IPS DF 19.7 (cell line): Measurements from ENCODE around the gene LSM4.

Experiments used
- DNase-seq: peaks from one replicate; pipeline ENCODE4 v3.0.0-alpha.2; 2013; ENCODE audit warnings: low read depth, low spot score

The LSM4 gene

DNA sequence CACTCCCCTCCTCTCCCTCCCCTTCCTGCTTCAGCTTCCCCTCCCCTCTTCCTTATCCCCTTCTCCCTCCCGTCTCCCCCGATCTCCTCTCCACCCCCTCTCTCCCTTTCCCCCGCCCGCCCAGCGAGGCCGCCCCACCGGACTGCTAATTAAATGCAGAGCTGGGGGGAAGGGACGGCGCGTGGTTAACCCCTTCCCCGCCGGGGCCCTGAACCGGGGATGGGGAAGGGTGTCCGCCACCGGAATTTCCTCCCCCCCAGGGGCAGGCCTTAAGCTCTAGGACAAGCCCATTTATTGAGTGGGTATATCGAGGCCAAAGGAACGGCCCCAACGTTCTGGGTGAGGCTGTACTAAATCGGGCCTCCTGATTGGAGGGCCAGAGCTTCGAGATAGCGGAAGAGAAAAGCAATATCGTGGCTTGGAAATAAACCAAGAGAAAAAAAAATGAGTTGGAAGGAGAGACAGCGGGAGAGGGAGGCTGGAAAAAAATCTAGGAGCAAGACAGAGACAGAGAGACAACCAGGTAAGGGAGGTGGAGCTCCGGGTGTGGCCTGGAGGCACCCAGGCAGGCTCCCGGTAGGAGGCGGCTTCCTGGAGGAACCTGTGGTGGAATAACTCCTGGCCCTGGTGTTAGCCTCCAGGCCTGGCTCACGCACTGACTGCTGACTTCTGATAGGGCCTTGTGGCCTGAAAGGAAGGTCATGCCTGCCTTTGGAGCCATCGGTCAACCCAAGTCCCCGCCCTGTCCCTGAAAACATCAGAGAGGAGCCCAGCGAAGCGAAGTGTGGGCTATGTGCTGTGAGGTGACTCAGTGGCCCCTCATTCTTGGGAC is 29.9 kb downstream of the LSM4 start:
- peak; percentile 92 for DNase-seq

GRCh38 chr19:18292462-18292809 is 30.4 kb downstream of the LSM4 start:
- DNase-seq: no peak

DNA sequence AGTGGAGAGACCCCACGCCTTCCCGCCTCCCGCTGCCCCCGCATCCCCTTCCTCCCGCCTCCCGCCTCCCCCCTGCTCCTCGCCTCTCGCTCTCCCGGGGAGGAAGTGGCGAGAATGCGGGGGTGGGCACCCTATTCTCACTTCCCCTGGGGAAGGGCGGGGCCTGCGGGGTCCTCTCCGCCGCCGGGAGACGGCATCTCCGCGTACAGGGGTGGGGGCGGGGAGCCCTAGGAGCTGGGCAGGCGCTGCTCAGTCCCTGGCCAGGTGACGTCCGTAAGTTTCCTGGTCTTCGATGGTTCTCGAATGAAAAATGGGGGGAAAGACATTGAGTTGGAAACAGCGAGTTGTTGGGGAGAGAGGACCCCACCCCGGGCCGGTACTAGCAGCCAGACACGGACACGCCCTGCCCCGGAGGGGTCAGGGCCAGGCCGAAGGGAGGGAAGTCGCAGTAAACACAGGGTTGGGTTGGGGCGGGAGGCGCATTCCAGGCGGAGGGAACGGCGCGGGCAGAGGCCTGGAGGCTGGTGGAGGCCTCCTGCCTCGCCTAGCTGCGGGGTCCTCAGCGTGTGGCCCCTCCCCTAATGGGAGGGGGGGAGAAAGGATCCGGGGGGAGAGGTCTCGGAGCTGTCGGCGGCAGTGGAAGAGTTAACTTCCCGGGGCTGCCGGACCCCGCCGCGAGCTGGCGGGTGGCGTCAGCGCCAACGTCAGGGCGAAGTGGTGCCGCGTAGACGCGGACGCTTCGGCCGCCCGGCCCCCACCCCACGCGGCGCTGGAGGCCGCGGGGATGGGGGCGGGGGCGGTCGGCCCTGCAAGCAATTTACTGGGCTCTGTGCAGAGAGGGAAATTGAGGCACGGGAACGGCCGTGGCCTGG is 31.1 kb downstream of the LSM4 start:
- no peak for DNase-seq

- DNase-seq: no peak
Observed at GRCh38 chr19:18291019-18291524, 31.8 kb downstream of the LSM4 start.

DNA sequence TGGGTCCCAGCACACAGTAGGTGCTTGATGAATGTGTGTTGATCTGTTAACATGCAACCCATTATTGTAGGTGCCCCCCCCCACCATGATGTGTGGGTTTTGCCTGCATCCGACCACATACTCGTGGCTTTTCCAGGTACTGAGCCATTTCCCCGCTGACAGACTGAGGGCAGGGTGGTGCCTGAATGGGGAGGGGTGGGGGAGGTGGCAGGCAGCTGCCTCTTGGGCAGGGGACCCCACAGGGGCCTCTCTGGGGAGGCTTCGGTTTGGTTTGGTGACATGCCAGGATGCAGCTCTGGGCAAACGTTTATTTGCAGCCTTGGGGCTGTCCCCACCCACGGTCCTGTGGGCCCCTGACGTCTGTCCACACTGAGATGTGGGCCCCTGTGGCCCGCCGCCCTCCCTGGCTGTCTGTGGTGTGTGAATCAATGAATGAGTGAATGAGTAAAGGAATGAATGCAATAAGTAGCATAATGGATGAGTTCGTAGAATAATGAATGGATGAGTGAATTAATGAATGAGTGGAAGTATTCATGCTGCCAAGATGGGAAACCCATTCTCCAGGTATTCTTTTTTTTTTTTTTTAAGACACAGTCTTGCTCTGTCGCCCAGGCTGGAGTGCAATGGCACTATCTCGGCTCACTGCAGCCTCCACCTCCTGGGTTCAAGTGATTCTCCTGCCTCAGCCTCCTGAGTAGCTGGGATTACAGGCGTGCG is 32.4 kb downstream of the LSM4 start:
- DNase-seq: no peak

DNA sequence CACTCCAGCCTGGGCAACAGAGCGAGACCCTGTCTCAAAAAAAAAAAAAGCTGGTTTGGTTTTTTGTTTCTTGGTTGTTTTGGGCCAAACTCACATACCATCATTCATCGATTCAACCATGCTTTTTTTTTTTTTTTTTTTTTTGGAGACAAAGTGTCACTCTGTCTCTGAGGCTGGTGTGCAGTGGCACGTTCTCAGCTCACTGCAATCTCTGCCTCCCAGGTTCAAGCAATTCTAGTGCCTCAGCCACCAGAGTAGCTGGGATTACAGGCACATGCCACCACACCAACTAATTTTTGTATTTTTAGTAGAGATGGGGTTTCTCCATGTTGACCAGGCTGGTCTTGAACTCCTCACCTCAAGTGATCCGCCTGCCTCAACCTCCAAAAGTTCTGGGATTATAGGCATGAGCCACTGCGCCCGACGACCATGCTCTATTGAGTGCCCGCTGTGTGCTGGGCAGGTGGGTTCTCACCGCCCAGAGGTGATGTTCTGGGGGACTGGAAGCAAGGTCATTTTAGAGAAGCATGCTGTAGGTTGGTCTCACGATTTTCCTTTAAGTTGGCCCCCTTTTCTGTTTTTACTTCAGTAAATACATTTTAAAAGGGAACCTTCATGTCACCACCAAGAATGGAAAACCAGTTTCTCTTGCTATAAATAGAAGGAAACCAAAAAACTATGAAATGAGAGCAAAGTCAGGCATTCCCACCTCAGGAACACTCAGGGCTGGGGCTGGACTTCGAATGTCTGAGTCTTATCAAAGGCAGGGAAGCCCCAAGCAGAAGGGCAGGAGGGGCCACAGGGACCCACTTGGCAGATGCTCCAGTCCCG is 33.2 kb downstream of the LSM4 start:
- DNase-seq: no peak

DNA sequence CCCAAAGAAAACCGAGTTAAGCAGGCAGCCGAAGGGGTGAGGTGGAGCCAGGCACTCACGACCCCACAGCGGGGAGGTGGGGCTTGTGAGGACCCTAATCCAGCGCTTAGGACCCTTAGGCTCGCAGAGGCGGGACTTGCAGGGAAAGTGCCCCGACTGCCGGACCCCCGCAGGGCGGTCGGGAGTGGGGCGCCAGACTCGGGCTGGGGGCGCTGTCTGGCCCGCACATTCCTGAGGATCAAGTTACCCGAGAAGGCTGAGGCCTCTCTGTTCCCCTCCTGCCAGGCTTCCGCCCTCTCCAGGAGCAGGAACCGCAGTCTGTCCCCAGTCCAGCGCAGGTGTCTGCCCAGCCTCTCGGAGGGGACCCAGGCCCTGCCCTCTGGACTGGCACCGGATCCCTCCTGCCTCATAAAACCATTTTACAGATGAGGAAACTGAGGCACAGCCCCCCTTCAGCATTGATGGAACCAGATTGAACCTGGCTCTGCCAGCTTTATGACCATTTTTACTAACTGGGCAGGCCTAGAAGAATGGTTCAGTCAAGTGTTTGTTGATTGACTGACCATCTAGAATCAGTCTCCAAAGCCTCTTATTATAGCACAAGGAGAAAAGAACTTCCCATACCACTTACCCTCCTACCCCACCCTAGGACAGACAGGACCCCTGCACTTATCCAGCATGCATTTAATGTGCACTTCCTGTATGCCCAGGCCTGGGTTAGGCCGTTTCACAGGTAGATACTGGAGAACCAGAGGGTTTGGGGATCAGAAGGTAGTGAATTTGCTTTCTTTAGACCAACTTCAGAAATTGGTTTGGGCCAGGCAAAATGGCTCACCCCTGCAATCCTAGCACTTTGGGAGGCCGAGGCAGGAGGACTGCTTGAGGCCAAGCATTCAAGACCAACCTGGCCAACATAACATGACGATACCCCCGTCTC is 34.8 kb downstream of the LSM4 start:
- DNase-seq: no peak

DNA sequence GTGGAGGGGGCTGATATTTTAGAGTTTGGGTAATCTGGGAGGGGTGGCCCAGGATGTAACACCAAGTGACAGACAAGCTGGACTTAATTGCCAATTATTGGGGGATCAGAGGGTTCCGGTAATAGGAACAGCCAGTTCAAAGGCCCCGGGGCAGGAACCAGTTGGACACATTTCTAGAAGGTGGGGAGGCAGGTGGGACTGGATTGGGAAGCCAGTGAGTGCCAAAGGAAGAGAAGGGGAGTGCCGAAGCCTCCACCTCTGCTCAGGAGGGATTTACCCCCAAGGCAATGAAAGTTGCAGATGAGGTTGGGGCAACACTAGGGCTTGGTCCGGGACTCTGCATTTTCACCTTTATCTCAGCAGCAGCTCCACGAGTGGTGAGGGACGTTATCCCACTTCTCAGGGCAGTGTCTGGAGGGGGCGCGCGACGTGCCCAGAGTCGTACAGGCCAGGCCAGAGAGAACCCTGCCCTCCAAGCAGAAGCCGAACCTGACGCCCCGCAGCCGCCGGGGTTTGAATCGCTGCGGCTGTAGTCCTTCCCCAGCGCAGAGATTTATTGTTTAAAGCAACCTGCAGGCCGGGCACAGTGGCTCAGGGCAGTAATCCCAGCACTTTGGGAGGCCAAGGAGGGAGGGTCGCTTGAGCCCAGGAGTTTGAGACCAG is 35.8 kb downstream of the LSM4 start:
- DNase-seq: no peak

- DNase-seq: no peak
Observed at GRCh38 chr19:18284712-18285360, 38.0 kb downstream of the LSM4 start.

- DNase-seq: no peak
Observed at GRCh38 chr19:18283338-18283737, 39.5 kb downstream of the LSM4 start.

- no peak for DNase-seq
Observed at GRCh38 chr19:18282788-18283141, 40.1 kb downstream of the LSM4 start.

DNA sequence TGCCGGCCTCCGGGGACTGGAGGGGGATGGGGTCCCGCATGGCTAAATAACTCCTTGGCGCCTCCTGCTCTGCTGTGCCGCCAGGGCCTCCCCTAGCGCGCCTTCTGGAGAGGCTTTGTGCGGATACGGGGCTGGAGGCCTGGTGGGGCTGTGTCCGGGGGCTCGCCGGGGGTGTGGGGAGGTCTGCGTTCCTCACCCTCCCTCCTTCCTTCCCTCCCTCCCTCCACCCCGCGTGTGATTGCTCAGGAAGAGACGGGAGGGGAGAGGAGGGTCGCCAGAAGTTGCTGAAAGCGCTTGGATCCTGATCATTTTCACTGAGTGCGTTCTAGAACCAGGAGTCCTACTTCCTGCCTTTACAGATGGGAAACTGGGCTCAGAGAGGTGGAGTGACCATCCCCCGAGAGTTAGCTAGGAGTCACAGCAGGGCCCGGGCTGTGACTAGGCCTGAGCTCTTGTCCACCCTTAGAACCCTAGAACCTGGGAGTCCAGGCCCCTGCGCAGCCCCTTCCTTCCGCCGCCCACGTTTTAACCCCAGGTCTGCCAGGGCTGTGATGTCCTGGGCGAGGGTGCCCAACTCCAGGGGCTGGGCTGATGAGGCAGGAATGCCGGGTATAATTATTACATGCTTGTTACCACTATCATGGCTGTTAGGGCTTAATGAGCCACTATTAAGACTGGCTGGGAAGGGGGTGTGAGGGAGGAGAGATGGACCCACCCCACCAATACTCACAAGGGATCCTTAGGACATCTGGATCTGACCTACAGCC is 40.7 kb downstream of the LSM4 start:
- no peak for DNase-seq

DNA sequence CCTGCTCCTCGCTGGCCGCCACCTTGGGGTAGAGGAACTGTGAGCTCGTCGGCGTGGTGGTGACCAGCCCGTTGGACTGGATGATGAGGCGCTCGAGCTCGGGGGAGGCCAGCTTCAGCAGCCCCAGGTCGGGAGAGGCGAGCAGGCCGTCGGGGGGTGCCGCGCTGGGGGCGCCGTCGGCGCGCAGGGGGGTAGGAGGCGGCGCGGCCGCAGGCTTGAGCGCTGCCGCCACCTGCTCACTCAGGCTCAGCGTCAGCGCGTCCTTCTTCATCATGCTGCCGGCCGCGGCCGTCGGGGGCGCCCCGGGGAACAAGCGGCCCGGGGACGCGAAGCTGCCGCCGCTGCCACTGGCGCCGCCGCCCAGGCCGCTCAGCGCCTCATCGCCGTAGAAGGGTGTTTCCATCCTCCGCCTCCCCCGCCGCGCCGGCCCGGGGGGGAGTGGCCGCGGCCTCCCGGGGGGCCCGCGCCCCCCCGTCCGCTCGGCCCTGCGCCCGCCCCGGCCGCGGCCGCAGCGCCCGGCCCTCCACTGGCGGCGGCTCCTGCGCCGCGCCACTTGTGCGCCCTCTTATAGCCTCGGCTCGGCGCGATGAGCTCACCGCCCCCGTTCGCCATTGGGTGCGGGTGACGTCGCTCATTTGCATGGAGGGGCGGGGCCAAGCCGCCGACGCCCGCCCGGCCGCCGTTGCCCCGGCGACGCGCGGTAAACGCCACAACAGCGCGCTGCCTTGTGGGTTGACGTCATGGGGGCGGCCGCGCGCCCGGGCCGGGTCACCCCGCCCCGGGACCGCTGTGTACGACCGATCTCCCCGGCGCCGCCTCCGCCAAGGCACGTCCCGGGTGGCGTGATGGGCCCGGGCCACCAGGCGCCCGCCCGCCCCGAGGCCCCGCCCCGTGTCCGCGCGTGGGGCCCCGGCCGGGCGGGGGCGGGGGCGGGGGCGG is 41.5 kb downstream of the LSM4 start, which contains the start of gene JUND:
JUND (minus strand) TSS at position 541 of the 939 bp plus-strand sequence; CDS start at position 403, 138 bp downstream.
- peak; percentile 50 for DNase-seq

DNA sequence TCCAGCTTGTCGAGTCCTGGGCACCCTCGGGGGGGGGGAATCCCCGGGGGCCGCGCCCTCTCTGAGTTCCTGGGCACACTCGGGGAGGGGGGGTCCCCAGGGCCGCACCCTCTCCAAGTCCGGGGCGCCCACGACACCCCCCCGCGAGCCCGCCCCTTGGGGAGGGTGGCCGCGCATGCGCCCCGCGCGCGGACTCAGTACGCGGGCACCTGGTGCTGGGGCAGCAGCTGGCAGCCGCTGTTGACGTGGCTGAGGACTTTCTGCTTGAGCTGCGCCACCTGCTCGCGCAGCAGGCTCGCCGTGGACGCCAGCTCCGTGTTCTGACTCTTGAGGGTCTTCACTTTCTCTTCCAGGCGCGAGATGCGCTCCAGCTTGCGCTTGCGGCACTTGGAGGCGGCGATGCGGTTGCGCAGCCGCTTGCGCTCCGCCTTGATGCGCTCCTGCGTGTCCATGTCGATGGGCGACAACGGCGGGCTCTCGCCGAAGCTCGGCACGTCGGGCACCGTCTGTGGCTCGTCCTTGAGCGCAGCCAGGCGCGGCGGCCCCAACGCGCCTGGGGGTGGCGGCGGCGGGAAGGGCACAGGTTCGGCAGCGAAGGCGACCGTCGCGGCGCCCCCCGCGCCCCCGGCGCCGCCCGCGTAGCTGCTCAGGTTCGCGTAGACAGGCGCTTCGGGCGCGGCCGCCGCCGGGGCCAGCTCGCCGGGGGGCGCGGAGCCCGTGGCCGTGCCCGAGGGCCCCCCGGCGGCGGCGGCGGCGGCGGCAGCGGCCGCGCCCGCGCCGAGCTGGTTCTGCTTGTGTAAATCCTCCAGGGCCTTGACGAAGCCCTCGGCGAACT is 42.4 kb downstream of the LSM4 start:
- no peak for DNase-seq

DNA sequence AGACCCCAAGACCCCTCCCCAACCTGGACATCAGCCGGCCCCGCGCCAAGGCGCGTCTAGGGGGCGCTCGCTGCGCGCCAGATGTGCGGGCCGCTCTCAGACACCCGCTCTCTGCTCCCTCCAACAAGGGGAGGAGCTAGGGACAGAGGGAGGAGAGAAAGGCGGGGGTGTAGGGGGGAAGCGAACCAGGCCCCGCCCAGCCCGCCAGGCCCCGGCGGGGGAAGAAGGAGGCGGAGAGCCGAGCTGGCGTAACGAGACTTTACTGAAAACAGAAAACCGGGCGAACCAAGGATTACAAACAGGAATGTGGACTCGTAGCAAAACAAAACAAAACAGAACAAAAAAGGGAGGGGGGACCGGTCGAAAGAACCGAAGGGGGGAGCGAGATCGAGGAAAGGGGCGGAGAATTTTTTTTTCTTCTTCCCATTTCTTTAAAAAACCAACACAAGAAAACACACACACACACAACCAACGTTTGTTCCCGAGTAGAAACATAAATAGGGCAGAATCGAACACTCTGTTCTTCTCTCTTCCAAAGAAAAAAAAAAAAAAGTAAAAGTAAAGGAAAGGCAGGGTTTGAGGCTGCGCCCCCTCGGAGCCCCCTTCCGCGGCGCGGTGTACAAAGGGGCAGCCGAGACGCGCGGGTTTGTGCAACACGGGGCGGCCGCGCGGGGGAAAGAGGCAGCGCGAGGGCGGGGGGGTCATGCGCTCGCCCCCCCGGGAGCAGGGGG is 43.2 kb downstream of the LSM4 start:
- DNase-seq: peak; percentile 74

- no peak for DNase-seq
Observed at GRCh38 chr19:18279266-18279515, 43.7 kb downstream of the LSM4 start.
